ENCODE results near the gene NBDY. TPM values are rescaled to one million over a fixed set of nuclear protein-coding genes. Genes with fewer than 3 reads are reported as not detected.
A peak's percentile ranks its signal among the peaks of the same experiment; 100 is the strongest.

Gene NBDY
- total RNA-seq, 1 experiment from 2014 or later, result 44.7 TPM

DNA sequence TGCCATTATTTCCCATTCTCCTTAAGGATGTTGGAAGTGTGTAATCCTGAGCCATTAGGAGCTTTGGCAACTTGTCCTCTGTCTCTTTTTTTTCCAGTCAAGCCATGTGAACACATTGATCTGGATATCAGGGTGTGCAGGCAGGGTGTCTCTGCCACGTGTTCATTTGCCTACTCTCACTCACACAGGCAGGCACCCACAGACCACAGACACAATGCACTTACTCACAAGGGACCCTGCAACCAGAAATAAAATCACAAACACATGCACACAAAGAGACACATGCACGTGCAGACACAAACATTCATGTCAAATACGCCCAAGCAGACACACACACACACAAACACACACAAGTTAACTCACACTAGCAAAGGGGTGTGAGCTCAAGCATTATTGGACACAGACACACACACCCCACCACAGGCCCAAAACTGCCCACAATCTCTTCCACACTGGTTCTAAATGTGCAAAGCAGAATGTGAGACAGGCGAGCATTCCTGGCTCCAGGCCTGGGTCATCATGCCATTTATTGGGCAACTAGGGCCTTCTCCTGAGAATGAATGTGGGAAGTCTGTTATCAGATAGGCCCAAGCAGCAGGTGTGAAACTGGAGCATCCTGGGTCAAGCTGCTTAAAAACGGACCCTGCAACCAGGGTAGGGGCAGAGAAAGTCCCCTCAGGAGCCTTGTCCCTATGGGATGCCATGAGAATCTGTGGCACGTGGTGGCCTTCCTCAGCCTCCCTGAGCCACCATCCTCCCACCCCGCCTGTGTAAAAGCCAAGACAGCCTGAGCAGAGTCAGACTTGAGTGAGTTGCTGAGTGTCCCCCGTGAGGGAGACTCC, 63.4 kb downstream of the NBDY start:
- ChIA-PET CTCF (no interaction called here), POLR2A (no interaction called here)
- peaks cover 21% of the 10 kb centered on the region for H3K4me1 Mint-ChIP-seq
- TF ChIP-seq CREM (CRISPR knock-in tag; IDR thresholded peaks at IDR 0.05) (no peak), CREB1 (CRISPR knock-in tag; IDR thresholded peaks at IDR 0.05) (no peak), TEAD4 (CRISPR knock-in tag; IDR thresholded peaks at IDR 0.05) (no peak), NFE2L1 (CRISPR knock-in tag; IDR thresholded peaks at IDR 0.05) (no peak), GABPB1 (CRISPR knock-in tag; IDR thresholded peaks at IDR 0.05) (no peak), SMAD4 (CRISPR knock-in tag; IDR thresholded peaks at IDR 0.05) (no peak), GRHL2 (CRISPR knock-in tag; IDR thresholded peaks at IDR 0.05; ENCODE audit: insufficient replicate concordance, severe bottlenecking) (no peak), SMAD3 (CRISPR knock-in tag; IDR thresholded peaks at IDR 0.05; ENCODE audit: borderline replicate concordance) (no peak), ZNF138 (CRISPR knock-in tag; conservative IDR thresholded peaks at IDR 0.05) (no peak), GTF2I (CRISPR knock-in tag; conservative IDR thresholded peaks at IDR 0.05) (no peak), FOXK1 (CRISPR knock-in tag; IDR thresholded peaks at IDR 0.05) (no peak), CBFB (CRISPR knock-in tag; IDR thresholded peaks at IDR 0.05; ENCODE audit: low read depth) (no peak), SP1 (CRISPR knock-in tag; conservative IDR thresholded peaks at IDR 0.05) (no peak)
- TF ChIP-seq, protein P1, sequence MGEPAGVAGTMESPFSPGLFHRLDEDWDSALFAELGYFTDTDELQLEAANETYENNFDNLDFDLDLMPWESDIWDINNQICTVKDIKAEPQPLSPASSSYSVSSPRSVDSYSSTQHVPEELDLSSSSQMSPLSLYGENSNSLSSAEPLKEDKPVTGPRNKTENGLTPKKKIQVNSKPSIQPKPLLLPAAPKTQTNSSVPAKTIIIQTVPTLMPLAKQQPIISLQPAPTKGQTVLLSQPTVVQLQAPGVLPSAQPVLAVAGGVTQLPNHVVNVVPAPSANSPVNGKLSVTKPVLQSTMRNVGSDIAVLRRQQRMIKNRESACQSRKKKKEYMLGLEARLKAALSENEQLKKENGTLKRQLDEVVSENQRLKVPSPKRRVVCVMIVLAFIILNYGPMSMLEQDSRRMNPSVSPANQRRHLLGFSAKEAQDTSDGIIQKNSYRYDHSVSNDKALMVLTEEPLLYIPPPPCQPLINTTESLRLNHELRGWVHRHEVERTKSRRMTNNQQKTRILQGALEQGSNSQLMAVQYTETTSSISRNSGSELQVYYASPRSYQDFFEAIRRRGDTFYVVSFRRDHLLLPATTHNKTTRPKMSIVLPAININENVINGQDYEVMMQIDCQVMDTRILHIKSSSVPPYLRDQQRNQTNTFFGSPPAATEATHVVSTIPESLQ (CRISPR knock-in tag; IDR thresholded peaks at IDR 0.05), result no peak
- TF ChIP-seq, protein P2, sequence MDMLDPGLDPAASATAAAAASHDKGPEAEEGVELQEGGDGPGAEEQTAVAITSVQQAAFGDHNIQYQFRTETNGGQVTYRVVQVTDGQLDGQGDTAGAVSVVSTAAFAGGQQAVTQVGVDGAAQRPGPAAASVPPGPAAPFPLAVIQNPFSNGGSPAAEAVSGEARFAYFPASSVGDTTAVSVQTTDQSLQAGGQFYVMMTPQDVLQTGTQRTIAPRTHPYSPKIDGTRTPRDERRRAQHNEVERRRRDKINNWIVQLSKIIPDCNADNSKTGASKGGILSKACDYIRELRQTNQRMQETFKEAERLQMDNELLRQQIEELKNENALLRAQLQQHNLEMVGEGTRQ (CRISPR knock-in tag; IDR thresholded peaks at IDR 0.05), result no peak
- TF ChIP-seq, protein P3, sequence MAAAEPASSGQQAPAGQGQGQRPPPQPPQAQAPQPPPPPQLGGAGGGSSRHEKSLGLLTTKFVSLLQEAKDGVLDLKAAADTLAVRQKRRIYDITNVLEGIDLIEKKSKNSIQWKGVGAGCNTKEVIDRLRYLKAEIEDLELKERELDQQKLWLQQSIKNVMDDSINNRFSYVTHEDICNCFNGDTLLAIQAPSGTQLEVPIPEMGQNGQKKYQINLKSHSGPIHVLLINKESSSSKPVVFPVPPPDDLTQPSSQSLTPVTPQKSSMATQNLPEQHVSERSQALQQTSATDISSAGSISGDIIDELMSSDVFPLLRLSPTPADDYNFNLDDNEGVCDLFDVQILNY (CRISPR knock-in tag; IDR thresholded peaks at IDR 0.05), result no peak
- TF ChIP-seq, protein P4, sequence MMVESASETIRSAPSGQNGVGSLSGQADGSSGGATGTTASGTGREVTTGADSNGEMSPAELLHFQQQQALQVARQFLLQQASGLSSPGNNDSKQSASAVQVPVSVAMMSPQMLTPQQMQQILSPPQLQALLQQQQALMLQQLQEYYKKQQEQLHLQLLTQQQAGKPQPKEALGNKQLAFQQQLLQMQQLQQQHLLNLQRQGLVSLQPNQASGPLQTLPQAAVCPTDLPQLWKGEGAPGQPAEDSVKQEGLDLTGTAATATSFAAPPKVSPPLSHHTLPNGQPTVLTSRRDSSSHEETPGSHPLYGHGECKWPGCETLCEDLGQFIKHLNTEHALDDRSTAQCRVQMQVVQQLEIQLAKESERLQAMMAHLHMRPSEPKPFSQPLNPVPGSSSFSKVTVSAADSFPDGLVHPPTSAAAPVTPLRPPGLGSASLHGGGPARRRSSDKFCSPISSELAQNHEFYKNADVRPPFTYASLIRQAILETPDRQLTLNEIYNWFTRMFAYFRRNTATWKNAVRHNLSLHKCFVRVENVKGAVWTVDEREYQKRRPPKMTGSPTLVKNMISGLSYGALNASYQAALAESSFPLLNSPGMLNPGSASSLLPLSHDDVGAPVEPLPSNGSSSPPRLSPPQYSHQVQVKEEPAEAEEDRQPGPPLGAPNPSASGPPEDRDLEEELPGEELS (CRISPR knock-in tag; IDR thresholded peaks at IDR 0.05), result no peak
- no peak overlapping the region for H3K4me3 Mint-ChIP-seq
- H3K27ac Mint-ChIP-seq, result peak overlapping the region; percentile 49; the same call in 1 of the 2 replicates
- H3K36me3 Mint-ChIP-seq, result peaks cover 3% of the 10 kb centered on the region; the same call in 1 of the 2 replicates
- no peaks in the 10 kb centered on the region for H3K9me3 Mint-ChIP-seq
- no peaks in the 10 kb centered on the region for H3K27me3 Mint-ChIP-seq (ENCODE audit: low read depth)
- DNase-seq (ENCODE audit: low spot score), result no peak
- ATAC-seq, result no peak

DNA sequence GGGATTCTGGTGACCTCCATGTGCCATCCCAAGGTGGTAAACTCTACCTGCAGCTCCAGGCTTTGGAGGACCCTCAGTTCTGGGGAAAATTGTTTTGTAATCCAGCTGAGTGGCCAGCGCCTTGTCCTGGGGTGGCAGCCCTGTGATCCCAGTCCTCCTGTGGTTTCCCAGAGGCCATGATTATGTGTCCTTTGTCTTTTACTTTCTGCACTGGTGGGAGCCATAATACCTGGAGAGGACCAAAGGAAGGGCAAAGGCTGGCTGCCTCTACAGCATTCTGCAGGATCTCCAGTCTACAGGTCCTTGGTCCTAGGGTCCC, 64.0 kb downstream of the NBDY start:
- TF ChIP-seq TEAD4 (CRISPR knock-in tag; IDR thresholded peaks at IDR 0.05), result no peak
- TF ChIP-seq, protein P5, sequence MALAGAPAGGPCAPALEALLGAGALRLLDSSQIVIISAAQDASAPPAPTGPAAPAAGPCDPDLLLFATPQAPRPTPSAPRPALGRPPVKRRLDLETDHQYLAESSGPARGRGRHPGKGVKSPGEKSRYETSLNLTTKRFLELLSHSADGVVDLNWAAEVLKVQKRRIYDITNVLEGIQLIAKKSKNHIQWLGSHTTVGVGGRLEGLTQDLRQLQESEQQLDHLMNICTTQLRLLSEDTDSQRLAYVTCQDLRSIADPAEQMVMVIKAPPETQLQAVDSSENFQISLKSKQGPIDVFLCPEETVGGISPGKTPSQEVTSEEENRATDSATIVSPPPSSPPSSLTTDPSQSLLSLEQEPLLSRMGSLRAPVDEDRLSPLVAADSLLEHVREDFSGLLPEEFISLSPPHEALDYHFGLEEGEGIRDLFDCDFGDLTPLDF (CRISPR knock-in tag; IDR thresholded peaks at IDR 0.05), result no peak
- no peaks in the 10 kb centered on the region for H3K27me3 Mint-ChIP-seq (ENCODE audit: low read depth)
- ATAC-seq (no peak), DNase-seq (ENCODE audit: low spot score) (no peak)
- no peaks in the 10 kb centered on the region for H3K9me3 Mint-ChIP-seq
- H3K36me3 Mint-ChIP-seq, result peaks cover 3% of the 10 kb centered on the region; the same call in 1 of the 2 replicates
- H3K27ac Mint-ChIP-seq, result no peak overlapping the region
- H3K4me1 Mint-ChIP-seq, result peaks cover 26% of the 10 kb centered on the region
- ChIA-PET CTCF (no interaction called here), POLR2A (no interaction called here)
- H3K4me3 Mint-ChIP-seq, result no peak overlapping the region
